ENCODE data around the gene BRIP1. TPM values are rescaled to one million over a fixed set of nuclear protein-coding genes. Genes with fewer than 3 reads are reported as not detected.

The BRIP1 gene
- total and polyA plus RNA-seq, 4 donors = 0.21 to 4.3 (median 0.82) TPM

DNA sequence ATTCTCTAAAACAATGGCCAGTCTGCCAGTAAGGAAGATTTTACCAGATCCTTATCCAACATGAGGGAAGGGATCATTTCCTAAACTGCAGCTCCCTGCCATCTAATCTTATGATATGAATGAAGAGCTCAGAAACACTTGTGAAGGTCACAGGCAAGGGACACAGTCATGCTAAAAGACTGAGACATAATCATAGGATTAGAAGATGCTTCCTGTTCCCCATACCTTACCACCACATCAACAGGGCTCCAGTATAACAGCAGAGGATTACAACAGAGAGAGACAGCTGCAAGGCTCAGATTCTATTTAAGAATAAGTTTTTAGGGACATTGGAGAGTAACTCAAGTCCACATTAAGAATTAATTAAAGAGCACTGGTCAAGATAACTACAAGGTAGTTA is 93.3 kb downstream of the BRIP1 start:
- Histone ChIP-seq H3K36me3 (ENCODE audit: control insufficient read depth in 4 of 4, insufficient read depth in 4 of 4, low read length in 4 of 4) (peaks cover 0 to 25% (median 2%) of the 10 kb centered on the region in 4 donors), H3K9me3 (ENCODE audit: control insufficient read depth in 4 of 4, insufficient read depth in 3 of 4, low read length in 3 of 4) (peaks cover 0 to 9% (median 3%) of the 10 kb centered on the region in 4 donors), H3K27me3 (ENCODE audit: control insufficient read depth in 3 of 3, insufficient read depth in 3 of 3, low read length in 2 of 3) (no peaks in the 10 kb centered on the region), H3K4me3 (no peak overlapping the region), H3K9ac (ENCODE audit: insufficient read depth in 1 of 2, low read length in 2 of 2) (no peak overlapping the region), H3K27ac (ENCODE audit: low read depth in 1 of 2, low read length in 1 of 2) (no peak overlapping the region), H3K4me1 (ENCODE audit: control insufficient read depth in 5 of 5, insufficient read depth in 5 of 5, low read length in 5 of 5) (no peaks in the 10 kb centered on the region)
- no peak for DNase-seq
- no peak for ATAC-seq (ENCODE audit: insufficient read depth, low FRiP score)
- TF ChIP-seq, protein P1, sequence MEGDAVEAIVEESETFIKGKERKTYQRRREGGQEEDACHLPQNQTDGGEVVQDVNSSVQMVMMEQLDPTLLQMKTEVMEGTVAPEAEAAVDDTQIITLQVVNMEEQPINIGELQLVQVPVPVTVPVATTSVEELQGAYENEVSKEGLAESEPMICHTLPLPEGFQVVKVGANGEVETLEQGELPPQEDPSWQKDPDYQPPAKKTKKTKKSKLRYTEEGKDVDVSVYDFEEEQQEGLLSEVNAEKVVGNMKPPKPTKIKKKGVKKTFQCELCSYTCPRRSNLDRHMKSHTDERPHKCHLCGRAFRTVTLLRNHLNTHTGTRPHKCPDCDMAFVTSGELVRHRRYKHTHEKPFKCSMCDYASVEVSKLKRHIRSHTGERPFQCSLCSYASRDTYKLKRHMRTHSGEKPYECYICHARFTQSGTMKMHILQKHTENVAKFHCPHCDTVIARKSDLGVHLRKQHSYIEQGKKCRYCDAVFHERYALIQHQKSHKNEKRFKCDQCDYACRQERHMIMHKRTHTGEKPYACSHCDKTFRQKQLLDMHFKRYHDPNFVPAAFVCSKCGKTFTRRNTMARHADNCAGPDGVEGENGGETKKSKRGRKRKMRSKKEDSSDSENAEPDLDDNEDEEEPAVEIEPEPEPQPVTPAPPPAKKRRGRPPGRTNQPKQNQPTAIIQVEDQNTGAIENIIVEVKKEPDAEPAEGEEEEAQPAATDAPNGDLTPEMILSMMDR (IDR thresholded peaks at IDR 0.05; ENCODE audit: control extremely low read depth, extremely low read depth) = no peak

DNA sequence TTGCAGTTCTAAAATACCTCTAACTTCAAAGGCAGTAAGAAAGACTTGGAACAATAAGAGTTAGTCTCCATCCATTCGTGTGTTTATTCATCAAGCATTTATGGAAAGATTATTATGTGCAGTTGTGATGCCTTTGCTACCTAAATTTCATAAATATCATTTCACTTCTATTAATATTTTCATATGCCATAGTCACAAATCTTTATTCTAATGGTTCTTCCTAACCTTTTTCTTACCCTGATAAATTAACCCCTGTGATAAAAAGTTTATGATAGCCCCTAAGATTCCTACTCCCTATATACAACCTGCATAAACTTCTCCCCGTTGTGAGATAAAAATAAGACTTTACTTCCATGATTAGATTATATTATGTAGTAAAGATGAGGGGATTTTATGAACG is 94.9 kb downstream of the BRIP1 start:
- H3K9me3 ChIP-seq (ENCODE audit: control insufficient read depth in 4 of 4, insufficient read depth in 3 of 4, low read length in 3 of 4) = peaks cover 0 to 9% (median 3%) of the 10 kb centered on the region in 4 donors
- H3K36me3 ChIP-seq (ENCODE audit: control insufficient read depth in 4 of 4, insufficient read depth in 4 of 4, low read length in 4 of 4) = peaks cover 0 to 25% (median 2%) of the 10 kb centered on the region in 4 donors
- WGBS, 2 donors = 92 to 97% methylated on average over 3 of the region's 3 CpGs
- no peak overlapping the region for H3K4me3 ChIP-seq
- H3K27me3 ChIP-seq (ENCODE audit: control insufficient read depth in 3 of 3, insufficient read depth in 3 of 3, low read length in 2 of 3) = no peaks in the 10 kb centered on the region
- no peak for DNase-seq
- H3K9ac ChIP-seq (ENCODE audit: insufficient read depth in 1 of 2, low read length in 2 of 2) = no peak overlapping the region
- H3K4me1 ChIP-seq (ENCODE audit: control insufficient read depth in 5 of 5, insufficient read depth in 5 of 5, low read length in 5 of 5) = no peaks in the 10 kb centered on the region
- TF ChIP-seq, protein P1 (IDR thresholded peaks at IDR 0.05; ENCODE audit: control extremely low read depth, extremely low read depth) = no peak
- no peak for ATAC-seq (ENCODE audit: insufficient read depth, low FRiP score)
- H3K27ac ChIP-seq (ENCODE audit: low read depth in 1 of 2, low read length in 1 of 2) = no peak overlapping the region

DNA sequence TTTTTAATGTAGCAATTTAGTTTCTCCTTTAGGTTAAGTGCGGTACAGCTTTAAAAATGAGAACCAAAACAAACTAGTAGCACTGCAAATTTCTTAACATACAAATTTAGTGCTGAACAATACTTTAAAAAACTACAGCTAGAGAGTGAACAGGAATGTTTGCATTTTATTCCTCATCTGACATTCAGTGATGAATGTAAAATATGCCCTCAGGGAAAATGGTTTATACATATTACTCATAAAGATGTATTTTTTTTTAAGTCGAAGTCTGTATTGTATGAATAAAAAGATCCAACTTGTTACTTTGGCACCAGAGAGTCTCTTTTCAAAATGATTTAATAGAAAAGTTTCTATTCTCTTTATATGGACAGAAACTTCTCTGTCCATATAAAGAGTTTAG is 96.8 kb downstream of the BRIP1 start:
- 89 to 93% methylated on average over 2 of the region's 2 CpGs for WGBS, 2 donors
- no peak overlapping the region for H3K27ac ChIP-seq (ENCODE audit: low read depth in 1 of 2, low read length in 1 of 2)
- peaks cover 0 to 11% (median 3%) of the 10 kb centered on the region in 4 donors for H3K9me3 ChIP-seq (ENCODE audit: control insufficient read depth in 4 of 4, insufficient read depth in 3 of 4, low read length in 3 of 4)
- H3K9ac ChIP-seq (ENCODE audit: insufficient read depth in 1 of 2, low read length in 2 of 2) = no peak overlapping the region
- no peak overlapping the region for H3K4me3 ChIP-seq
- TF ChIP-seq, protein P1 (IDR thresholded peaks at IDR 0.05; ENCODE audit: control extremely low read depth, extremely low read depth) = no peak
- ATAC-seq (ENCODE audit: insufficient read depth, low FRiP score) = no peak
- H3K4me1 ChIP-seq (ENCODE audit: control insufficient read depth in 5 of 5, insufficient read depth in 5 of 5, low read length in 5 of 5) = no peaks in the 10 kb centered on the region
- peaks cover 0 to 32% (median 6%) of the 10 kb centered on the region in 4 donors for H3K36me3 ChIP-seq (ENCODE audit: control insufficient read depth in 4 of 4, insufficient read depth in 4 of 4, low read length in 4 of 4)
- H3K27me3 ChIP-seq (ENCODE audit: control insufficient read depth in 3 of 3, insufficient read depth in 3 of 3, low read length in 2 of 3) = no peaks in the 10 kb centered on the region
- no peak for DNase-seq

DNA sequence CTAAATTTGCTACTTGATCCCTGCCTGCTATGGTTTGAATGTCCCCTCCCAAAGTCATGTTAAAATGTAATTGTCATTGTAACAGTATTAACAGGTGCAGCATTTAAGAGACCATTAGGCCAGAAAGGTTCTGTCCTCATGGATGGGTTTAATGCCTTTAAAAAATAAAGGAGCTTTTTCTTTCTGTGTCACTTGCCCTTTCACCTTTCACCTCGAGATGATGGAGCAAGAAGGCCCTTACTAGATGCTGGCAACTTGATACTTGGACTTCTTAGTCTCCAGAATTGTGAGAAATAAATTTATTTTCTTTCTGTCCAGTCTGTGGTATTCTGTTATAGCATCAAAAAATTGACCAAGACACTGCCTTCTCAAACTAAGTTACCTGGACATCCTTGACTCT is 98.5 kb downstream of the BRIP1 start:
- no peak overlapping the region for H3K27ac ChIP-seq (ENCODE audit: low read depth in 1 of 2, low read length in 1 of 2)
- no peaks in the 10 kb centered on the region for H3K4me1 ChIP-seq (ENCODE audit: control insufficient read depth in 5 of 5, insufficient read depth in 5 of 5, low read length in 5 of 5)
- ATAC-seq (ENCODE audit: insufficient read depth, low FRiP score) = no peak
- TF ChIP-seq, protein P1 (IDR thresholded peaks at IDR 0.05; ENCODE audit: control extremely low read depth, extremely low read depth) = no peak
- H3K9ac ChIP-seq (ENCODE audit: insufficient read depth in 1 of 2, low read length in 2 of 2) = no peak overlapping the region
- no peaks in the 10 kb centered on the region for H3K27me3 ChIP-seq (ENCODE audit: control insufficient read depth in 3 of 3, insufficient read depth in 3 of 3, low read length in 2 of 3)
- H3K36me3 ChIP-seq (ENCODE audit: control insufficient read depth in 4 of 4, insufficient read depth in 4 of 4, low read length in 4 of 4) = peaks cover 0 to 21% (median 4%) of the 10 kb centered on the region in 4 donors
- H3K9me3 ChIP-seq (ENCODE audit: control insufficient read depth in 4 of 4, insufficient read depth in 3 of 4, low read length in 3 of 4) = peaks cover 0 to 2% (median 0%) of the 10 kb centered on the region in 4 donors
- DNase-seq = no peak
- no peak overlapping the region for H3K4me3 ChIP-seq
- 95 to 96% methylated on average over 1 of the region's 1 CpG for WGBS, 2 donors

Measured in lung (tissue), 12 donors.